DMS79 treated with DMSO at 0.1 percent for 48 hours (cell line): ENCODE data around the gene FRAS1.
"Not testable (repeated sequence)": the region's sequence is repeated elsewhere in the genome, so short reads cannot be mapped to it uniquely, and the experiment has no call there.

Experiments
- DNase-seq: peaks from one replicate; lab custom pipeline; 2025; lab: John Stamatoyannopoulos, UW

The FRAS1 gene

GRCh38 chr4:78167510-78167909 lies 110.4 kb downstream of the FRAS1 start:
- no peak for DNase-seq

- DNase-seq, result peak; percentile 68
Measured at GRCh38 chr4:78168029-78168428, 110.9 kb downstream of the FRAS1 start.

- no peak for DNase-seq
Measured at GRCh38 chr4:78169728-78170127, 112.6 kb downstream of the FRAS1 start.

DNA sequence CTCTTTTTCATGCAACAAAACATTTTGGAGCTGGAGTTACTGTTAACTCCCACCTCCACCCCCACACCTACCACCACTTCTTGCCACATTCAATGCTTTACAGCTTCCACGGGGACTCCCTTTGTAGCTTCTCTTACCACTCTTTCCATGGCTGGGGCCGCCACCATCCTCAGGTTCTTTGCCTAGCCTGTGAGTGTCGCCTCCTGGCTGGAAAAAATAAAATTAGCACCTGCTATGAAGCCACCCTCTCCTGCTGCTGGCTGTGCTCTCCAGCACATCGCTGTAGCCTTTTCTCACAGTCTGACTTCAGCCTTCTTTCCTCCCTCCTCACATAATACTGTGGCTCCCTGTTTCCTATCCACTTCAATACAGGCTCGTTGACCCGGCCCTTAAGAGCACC lies 114.4 kb downstream of the FRAS1 start:
- no peak for DNase-seq

GRCh38 chr4:78174891-78175290 lies 117.8 kb downstream of the FRAS1 start:
- DNase-seq, result no peak

DNA sequence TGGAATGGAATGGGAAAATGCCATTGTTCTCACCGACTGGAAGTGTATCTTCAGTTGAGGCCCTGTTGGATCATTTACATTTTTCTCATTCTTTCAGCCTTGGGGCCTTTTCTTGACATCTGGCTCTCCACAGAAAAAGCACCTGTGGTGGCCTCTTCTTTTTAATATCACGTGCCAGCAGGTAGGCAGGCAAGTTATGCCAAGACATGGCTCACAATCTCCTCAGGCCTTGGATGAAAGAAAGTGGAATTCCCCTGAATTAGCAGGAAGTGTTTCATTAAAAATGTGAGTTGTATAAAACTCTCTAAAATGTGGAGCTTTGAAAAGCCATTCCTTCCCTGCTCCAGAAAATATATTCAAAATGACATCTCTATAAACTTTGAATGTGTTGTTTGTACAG lies 122.1 kb downstream of the FRAS1 start:
- no peak for DNase-seq

- DNase-seq, result not testable (repeated sequence)
Measured at GRCh38 chr4:78181681-78182234, 124.6 kb downstream of the FRAS1 start.

DNA sequence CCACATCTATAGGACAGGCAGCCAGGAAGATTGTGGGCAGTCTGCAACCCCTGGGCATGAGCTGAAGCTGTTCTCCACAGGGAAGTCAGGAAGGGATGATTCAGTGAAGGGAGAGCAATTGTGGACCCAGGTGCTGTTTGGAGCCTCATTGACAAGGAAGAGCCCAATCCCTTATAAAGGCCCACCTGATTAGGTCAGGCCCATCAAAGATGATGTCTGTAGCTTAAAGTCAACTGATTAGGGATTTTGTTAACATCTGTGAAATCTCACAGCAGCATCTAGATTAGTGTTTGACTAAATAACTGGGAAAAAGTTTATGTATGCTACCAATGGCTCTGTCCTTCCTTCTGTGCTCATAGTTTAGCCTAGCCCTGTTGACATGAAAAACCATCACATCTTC lies 127.5 kb downstream of the FRAS1 start:
- no peak for DNase-seq

DNA sequence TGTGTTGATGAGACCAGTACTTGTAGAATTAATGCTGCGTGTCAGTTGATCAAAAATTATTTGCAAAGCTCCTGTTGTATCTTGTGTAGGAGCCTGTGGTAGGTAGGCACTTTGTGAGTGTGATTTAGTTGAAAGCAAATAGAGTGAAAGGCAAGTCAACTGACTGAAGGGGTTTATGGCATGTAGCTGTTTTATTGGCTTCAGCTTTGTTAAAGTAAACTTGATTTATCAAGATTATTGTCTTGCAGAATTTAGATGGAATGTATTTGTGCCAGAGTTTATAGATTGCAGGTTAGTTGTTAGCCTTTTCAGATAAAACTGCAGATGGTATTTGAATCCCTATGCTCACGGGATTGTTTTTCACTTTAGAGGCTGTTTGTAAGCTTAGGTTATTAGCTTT lies 128.0 kb downstream of the FRAS1 start:
- DNase-seq, result no peak

GRCh38 chr4:78186597-78187543 lies 129.7 kb downstream of the FRAS1 start:
- peak; percentile 18 for DNase-seq

GRCh38 chr4:78190068-78190467 lies 132.9 kb downstream of the FRAS1 start:
- no peak for DNase-seq

GRCh38 chr4:78190595-78190994 lies 133.5 kb downstream of the FRAS1 start:
- DNase-seq, result no peak

GRCh38 chr4:78197947-78198346 lies 140.8 kb downstream of the FRAS1 start:
- no peak for DNase-seq

DNA sequence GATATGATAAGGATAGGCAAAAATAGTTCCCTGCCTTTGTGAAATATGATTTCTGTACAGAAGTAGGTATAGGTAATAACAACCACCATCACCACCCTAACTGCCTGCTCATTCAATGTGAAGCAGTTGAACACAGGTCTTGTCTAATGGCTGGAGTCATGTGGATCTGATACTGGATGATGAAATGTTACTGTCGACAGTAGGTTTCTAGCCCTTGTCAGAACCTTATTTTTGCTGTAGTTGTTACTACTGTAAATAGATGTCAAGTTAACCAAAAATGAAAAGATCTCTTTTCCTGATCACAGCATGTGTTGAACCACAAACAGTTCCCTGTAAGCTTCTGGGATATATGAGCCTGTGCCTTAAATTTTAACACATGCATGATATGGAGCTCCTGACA lies 142.9 kb downstream of the FRAS1 start:
- DNase-seq, result no peak

- DNase-seq, result no peak
Measured at GRCh38 chr4:78200949-78201348, 143.8 kb downstream of the FRAS1 start.

DNA sequence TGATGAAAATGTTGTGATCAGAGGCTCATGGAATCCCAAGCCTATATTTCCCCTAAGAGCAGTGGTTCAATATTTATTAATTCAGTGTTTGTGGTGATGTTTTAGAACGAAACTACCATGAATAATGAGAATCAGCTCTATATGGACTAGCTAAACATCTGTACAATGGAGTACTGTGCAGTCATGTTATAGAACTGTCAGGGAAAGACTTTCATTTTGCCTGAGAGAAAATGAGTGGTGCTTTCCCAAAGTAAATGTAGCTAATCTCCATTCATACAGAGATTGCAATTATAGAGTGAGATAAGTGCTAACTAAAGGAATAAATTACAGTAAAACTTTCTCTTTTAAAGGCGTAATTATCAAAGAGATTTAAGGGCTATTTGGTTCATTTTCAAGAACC lies 147.1 kb downstream of the FRAS1 start:
- DNase-seq, result no peak

DNA sequence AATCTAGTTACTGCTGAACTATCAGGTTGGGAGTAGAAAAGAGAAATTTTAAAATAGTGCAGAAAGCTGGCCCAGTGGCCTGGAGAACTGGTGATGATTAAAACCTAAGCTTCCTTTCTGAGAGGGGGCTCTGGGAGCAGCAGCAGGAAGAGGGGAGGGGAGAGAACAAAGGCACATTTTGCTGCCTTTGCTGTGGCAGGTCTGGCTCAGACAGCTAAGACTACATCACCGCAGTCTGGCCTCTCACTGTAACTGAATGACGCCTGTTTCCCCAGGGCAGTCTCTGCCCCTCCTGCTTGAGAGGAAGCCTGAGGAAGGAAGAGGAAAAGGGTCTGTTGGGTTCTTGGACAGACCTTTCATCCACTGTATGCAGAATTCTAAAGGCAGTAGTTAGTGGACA lies 148.5 kb downstream of the FRAS1 start:
- DNase-seq, result no peak

DNA sequence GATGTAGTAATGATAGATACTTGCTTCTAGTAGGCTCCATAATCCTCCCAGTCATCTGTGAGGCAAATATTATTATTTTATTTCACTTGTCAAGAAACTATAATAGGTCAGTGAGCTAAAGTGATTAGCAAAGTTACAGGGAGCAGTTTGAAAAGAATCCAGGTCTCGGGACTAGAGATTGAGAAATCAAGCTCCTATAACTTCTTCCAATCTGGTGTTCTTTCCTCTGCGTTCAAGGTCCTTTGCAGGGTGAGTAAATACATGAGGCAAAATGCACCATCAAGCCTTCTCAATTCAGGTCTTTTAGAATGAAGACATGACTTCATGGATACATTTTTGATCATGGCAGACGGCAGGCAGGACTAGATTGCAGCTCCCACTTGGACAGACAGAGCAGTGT lies 150.4 kb downstream of the FRAS1 start:
- DNase-seq, result no peak

- no peak for DNase-seq
Measured at GRCh38 chr4:78207951-78208350, 150.8 kb downstream of the FRAS1 start.

DNA sequence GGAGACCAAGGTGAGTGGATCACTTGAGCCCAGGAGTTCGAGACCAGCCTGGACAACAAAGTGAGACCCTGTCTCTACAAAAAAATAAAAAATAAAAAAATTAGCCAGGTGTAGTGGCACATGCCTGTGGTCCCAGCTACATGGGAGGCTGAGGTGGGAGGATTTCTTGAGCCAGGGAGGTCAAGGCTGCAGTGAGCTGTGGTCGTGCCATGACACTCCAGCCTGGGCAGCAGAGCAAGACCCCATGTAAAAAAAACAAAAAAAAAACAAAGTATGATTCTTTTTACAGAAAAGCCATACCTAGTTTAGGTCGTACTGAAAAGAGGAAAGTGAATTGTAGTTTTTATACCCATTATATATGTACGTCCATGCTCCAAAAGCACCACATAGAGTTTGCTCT lies 151.8 kb downstream of the FRAS1 start:
- DNase-seq, result not testable (repeated sequence)

GRCh38 chr4:78210694-78211410 lies 153.7 kb downstream of the FRAS1 start:
- no peak for DNase-seq

DNA sequence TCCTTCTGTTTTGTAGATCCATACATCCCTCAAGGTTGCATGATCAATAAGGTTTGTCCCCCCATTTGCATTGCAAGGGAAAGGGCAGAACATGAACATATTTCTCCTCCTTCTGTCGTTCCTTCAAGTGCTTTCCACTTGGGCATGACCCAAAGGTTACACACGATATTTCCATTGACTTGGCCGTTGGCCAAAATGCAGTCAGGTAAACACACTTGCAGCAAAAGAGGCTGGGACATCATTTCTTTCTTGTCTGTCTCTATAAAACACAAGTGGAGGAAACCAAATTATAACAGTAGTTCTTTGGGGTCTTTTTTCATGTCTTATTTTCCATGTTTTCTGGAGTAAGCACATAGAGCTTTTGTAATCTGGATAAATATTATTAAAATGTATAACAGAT lies 156.1 kb downstream of the FRAS1 start:
- DNase-seq, result peak; percentile 81

DNA sequence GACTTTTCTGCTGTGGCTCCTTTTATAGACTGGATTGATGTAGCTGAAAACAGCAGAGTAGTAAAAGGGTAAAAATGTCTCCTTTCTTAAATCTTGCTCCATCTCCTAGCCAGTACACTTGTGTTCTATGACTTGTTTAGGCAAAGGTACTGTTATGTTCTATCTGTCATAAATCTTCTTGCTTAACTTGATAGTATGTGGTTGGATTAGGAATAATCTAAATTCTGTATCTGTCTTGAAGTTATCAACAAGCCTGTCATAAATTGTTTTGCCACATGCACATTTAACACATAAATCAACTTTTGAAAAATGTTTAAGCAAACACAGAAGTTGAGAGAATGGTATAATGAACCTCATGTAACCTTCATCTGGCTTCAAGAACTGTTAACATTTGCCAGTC lies 157.0 kb downstream of the FRAS1 start:
- no peak for DNase-seq
